ENCODE data around the gene PRSS33.

Gene PRSS33

GRCh38 chr16:2775131-2775716 lies 12.1 kb downstream of the PRSS33 start:
- H3K4me1 ChIP-seq (ENCODE audit: control insufficient read depth, low read length): peaks cover 22% of the 10 kb centered on the region
- H3K27me3 ChIP-seq (ENCODE audit: control insufficient read depth, low read length): no peaks in the 10 kb centered on the region
- no peak overlapping the region for H3K27ac ChIP-seq (ENCODE audit: low read depth, low read length)
- no peaks in the 10 kb centered on the region for H3K9me2 ChIP-seq (replicated peaks; ENCODE audit: control insufficient read depth, low read length)
- peaks cover 32% of the 10 kb centered on the region for H3F3A ChIP-seq (ENCODE audit: control insufficient read depth, insufficient read depth)
- peak overlapping the region; percentile 85 for H3K4me2 ChIP-seq (ENCODE audit: low read length)
- peaks cover 78% of the 10 kb centered on the region for H3K36me3 ChIP-seq (ENCODE audit: control insufficient read depth, low read length)
- no peaks in the 10 kb centered on the region for H3K9me3 ChIP-seq (ENCODE audit: control insufficient read depth, insufficient read depth, low read length)
- no peaks in the 10 kb centered on the region for H4K20me1 ChIP-seq (ENCODE audit: control insufficient read depth, insufficient read depth, low read depth, low read length)
- H3K4me3 ChIP-seq (ENCODE audit: low read length): peak overlapping the region; percentile 78
- no peak for TF ChIP-seq EZH2phosphoT487 (IDR thresholded peaks at IDR 0.05; ENCODE audit: borderline replicate concordance, low read length)
- TF ChIP-seq CTCF (IDR thresholded peaks at IDR 0.05; ENCODE audit: low read depth, low read length, poor library complexity, severe bottlenecking): no peak
- H3K79me2 ChIP-seq (ENCODE audit: control insufficient read depth, low read length): peaks cover 64% of the 10 kb centered on the region

- Histone ChIP-seq H3K4me2 (ENCODE audit: low read length) (0 out of 2 replicates have a peak overlapping the region, but pooled peaks have one; percentile 85), H3K36me3 (ENCODE audit: control insufficient read depth, low read length) (peaks cover 87% of the 10 kb centered on the region)
Observed at GRCh38 chr16:2774161-2774891, 13.0 kb downstream of the PRSS33 start.

GRCh38 chr16:2773188-2773968 lies 14.0 kb downstream of the PRSS33 start:
- H3K4me2 ChIP-seq (ENCODE audit: low read length): no peak overlapping the region
- H3K27ac ChIP-seq (ENCODE audit: low read depth, low read length): no peak overlapping the region

More at GRCh38 chr16:2774161-2774891, 13.0 kb downstream of the PRSS33 start:
- Histone ChIP-seq H3K27me3 (ENCODE audit: control insufficient read depth, low read length) (no peaks in the 10 kb centered on the region), H3K9me2 (replicated peaks; ENCODE audit: control insufficient read depth, low read length) (no peaks in the 10 kb centered on the region), H3K79me2 (ENCODE audit: control insufficient read depth, low read length) (peaks cover 64% of the 10 kb centered on the region), H3K4me3 (ENCODE audit: low read length) (no peak overlapping the region), H3K27ac (ENCODE audit: low read depth, low read length) (no peak overlapping the region), H3F3A (ENCODE audit: control insufficient read depth, insufficient read depth) (peaks cover 32% of the 10 kb centered on the region), H3K4me1 (ENCODE audit: control insufficient read depth, low read length) (peaks cover 22% of the 10 kb centered on the region), H3K9me3 (ENCODE audit: control insufficient read depth, insufficient read depth, low read length) (no peaks in the 10 kb centered on the region), H4K20me1 (ENCODE audit: control insufficient read depth, insufficient read depth, low read depth, low read length) (no peaks in the 10 kb centered on the region)
- no peak for TF ChIP-seq EZH2phosphoT487 (IDR thresholded peaks at IDR 0.05; ENCODE audit: borderline replicate concordance, low read length)
- no peak for TF ChIP-seq CTCF (IDR thresholded peaks at IDR 0.05; ENCODE audit: low read depth, low read length, poor library complexity, severe bottlenecking)

More at GRCh38 chr16:2773188-2773968, 14.0 kb downstream of the PRSS33 start:
- Histone ChIP-seq H3K9me2 (replicated peaks; ENCODE audit: control insufficient read depth, low read length) (no peaks in the 10 kb centered on the region), H3K36me3 (ENCODE audit: control insufficient read depth, low read length) (peaks cover 89% of the 10 kb centered on the region), H3K9me3 (ENCODE audit: control insufficient read depth, insufficient read depth, low read length) (no peaks in the 10 kb centered on the region), H3K79me2 (ENCODE audit: control insufficient read depth, low read length) (peaks cover 58% of the 10 kb centered on the region), H3K27me3 (ENCODE audit: control insufficient read depth, low read length) (no peaks in the 10 kb centered on the region), H3K4me1 (ENCODE audit: control insufficient read depth, low read length) (peaks cover 14% of the 10 kb centered on the region), H3F3A (ENCODE audit: control insufficient read depth, insufficient read depth) (peaks cover 33% of the 10 kb centered on the region), H4K20me1 (ENCODE audit: control insufficient read depth, insufficient read depth, low read depth, low read length) (no peaks in the 10 kb centered on the region), H3K4me3 (ENCODE audit: low read length) (no peak overlapping the region)
- no peak for TF ChIP-seq CTCF (IDR thresholded peaks at IDR 0.05; ENCODE audit: low read depth, low read length, poor library complexity, severe bottlenecking)
- TF ChIP-seq EZH2phosphoT487 (IDR thresholded peaks at IDR 0.05; ENCODE audit: borderline replicate concordance, low read length): no peak

Data from DOHH2 (cell line).